HepG2 (cell line): ENCODE measurements around the gene TSGA10IP. TPM values are rescaled to one million over a fixed set of nuclear protein-coding genes. Genes with fewer than 3 reads are reported as not detected.

Experiments used
- ATAC-seq: fragments of 200-7000 bp; cut with Tn5 transposase; 3 replicates; pipeline ENCODE4 v1.9.1; 2020; ENCODE audit warnings: mild to moderate bottlenecking, moderate library complexity
- BruUV-seq: library from RNA; stranded (reverse); fragments of 400-500 nt; replicated peaks from 2 replicates; lab custom pipeline; 2021; lab: Mats Ljungman, UMichigan
- CTCF ChIA-PET: fragments of 300-600 bp; formaldehyde crosslinking; extraction: SDS; loops from one replicate; lab custom pipeline; 2021; ENCODE audit warnings: low total read pairs, inconsistent platforms, low intra/inter-chr PET ratio; lab: Yijun Ruan, JAX
- POLR2A ChIA-PET: fragments of 350-600 bp; sonication (Branson Sonifier 250); formaldehyde crosslinking; loops from one replicate; lab custom pipeline; 2020; ENCODE audit warnings: antibody characterized with exemption, inconsistent platforms; lab: Yijun Ruan, JAX
- DNase-seq: peaks from one replicate; pipeline ENCODE4 v3.0.0-alpha.2; 2015; ENCODE audit warnings: low spot score
- FAIRE-seq: peaks from 3 replicates; lab custom pipeline; 2011; peaks lifted over from hg19 to GRCh38; lab: Jason Lieb, UNC
- H2AFZ ChIP-seq: one replicate; pipeline ENCODE4 v1.6.1; 2011; ENCODE audit warnings: low read length, inconsistent platforms
- H3K27ac ChIP-seq: fragments of 300-600 bp; 3 replicates; pipeline ENCODE4 v1.8.0; 2011; ENCODE audit warnings: mixed run types, mild to moderate bottlenecking, mixed read lengths, low read length, inconsistent platforms; ENCODE audit not compliant: insufficient read depth; ENCODE audit errors: extremely low read length
- H3K27me3 ChIP-seq, 2 experiments: fragments of 200-600 bp in 1 of 2; 2 replicates in 1 of 2; 3 replicates in 1 of 2; pipeline versions ENCODE4 v1.6.0 to v1.8.0; 2011; ENCODE audit warnings: low read length in 2 of 2, mild to moderate bottlenecking in 2 of 2, moderate library complexity in 2 of 2, inconsistent platforms in 1 of 2; ENCODE audit not compliant: insufficient read depth in 2 of 2, control insufficient read depth in 1 of 2
- H3K36me3 ChIP-seq, 2 experiments: fragments of 200-600 bp in 1 of 2; replicated peaks in 1 of 2; 2 replicates in 1 of 2; 3 replicates in 1 of 2; pipeline versions ENCODE4 v1.5.1 to v1.8.0; 2011; ENCODE audit warnings: low read length in 2 of 2, inconsistent platforms in 1 of 2; ENCODE audit not compliant: insufficient read depth in 2 of 2, control insufficient read depth in 1 of 2
- H3K4me1 ChIP-seq: 2 replicates; pipeline ENCODE4 v1.5.1; 2012; ENCODE audit warnings: low read length, inconsistent platforms; ENCODE audit not compliant: insufficient read depth
- H3K4me2 ChIP-seq: 2 replicates; pipeline ENCODE4 v1.6.0; 2011; ENCODE audit warnings: low read depth, low read length, inconsistent platforms
- H3K4me3 ChIP-seq, 3 experiments: fragments of 200-600 bp in 1 of 3; sonication (generic), shearing (Covaris generic) in 1 of 3; replicated peaks in 1 of 3; 2 replicates each; pipeline ENCODE4 v1.5.1; 2011 to 2016; ENCODE audit warnings: low read length in 3 of 3, inconsistent platforms in 2 of 3, low read depth in 2 of 3, mild to moderate bottlenecking in 2 of 3, control low read depth in 1 of 3, mixed read lengths in 1 of 3; ENCODE audit not compliant: insufficient read depth in 1 of 3
- H3K79me2 ChIP-seq: one replicate; pipeline ENCODE4 v1.6.1; 2011; ENCODE audit warnings: low read length, inconsistent platforms; ENCODE audit not compliant: insufficient read depth
- H3K9ac ChIP-seq: 2 replicates; pipeline ENCODE4 v1.6.0; 2011; ENCODE audit warnings: mild to moderate bottlenecking, low read depth, low read length, inconsistent platforms; ENCODE audit not compliant: insufficient read depth
- H3K9me3 ChIP-seq: 2 replicates; pipeline ENCODE4 v1.5.1; 2012; ENCODE audit warnings: mild to moderate bottlenecking, low read length
- H4K20me1 ChIP-seq: 2 replicates; pipeline ENCODE4 v1.6.0; 2011; ENCODE audit warnings: inconsistent platforms, mild to moderate bottlenecking, low read length, moderate library complexity; ENCODE audit not compliant: insufficient read depth
- DMAP1 ChIP-seq: IDR thresholded peaks from 2 replicates; pipeline ENCODE4 v1.6.1; 2016
- ELK4 ChIP-seq: sonication (generic); formaldehyde crosslinking; IDR thresholded peaks from 2 replicates; pipeline ENCODE4 v1.9.0; 2021; ENCODE audit warnings: missing genetic modification reagents, borderline replicate concordance
- FOXJ3 ChIP-seq: sonication (generic); formaldehyde crosslinking; IDR thresholded peaks from 2 replicates; pipeline ENCODE4 v1.4.0; 2020; ENCODE audit warnings: missing genetic modification reagents, mild to moderate bottlenecking, borderline replicate concordance
- HINFP ChIP-seq: sonication (generic); formaldehyde crosslinking; IDR thresholded peaks from 2 replicates; pipeline ENCODE4 v1.4.0; 2020; ENCODE audit warnings: low read depth, mild to moderate bottlenecking, missing genetic modification reagents
- HNF4G ChIP-seq, 2 experiments: sonication (generic) in 1 of 2; formaldehyde crosslinking in 1 of 2; IDR thresholded peaks; 2 replicates each; pipeline versions ENCODE4 v1.4.0 to v1.6.1; 2011 to 2020; ENCODE audit warnings: borderline replicate concordance in 2 of 2, low read depth in 2 of 2, mild to moderate bottlenecking in 2 of 2, low read length in 1 of 2, missing genetic modification reagents in 1 of 2, moderate library complexity in 1 of 2
- IKZF5 ChIP-seq: IDR thresholded peaks from 2 replicates; pipeline ENCODE4 v1.6.1; 2018; ENCODE audit warnings: missing genetic modification reagents, mild to moderate bottlenecking, missing compliant biosample characterization
- ISL2 ChIP-seq: sonication (generic); formaldehyde crosslinking; IDR thresholded peaks from 2 replicates; pipeline ENCODE4 v1.5.0; 2020; ENCODE audit warnings: missing genetic modification reagents
- ISX ChIP-seq: sonication (generic); formaldehyde crosslinking; conservative IDR thresholded peaks from 2 replicates; pipeline ENCODE4 v1.5.0; 2020; ENCODE audit warnings: missing genetic modification reagents
- KMT2B ChIP-seq: IDR thresholded peaks from 2 replicates; pipeline ENCODE4 v1.6.1; 2016; ENCODE audit warnings: missing genetic modification reagents, missing compliant biosample characterization
- RBAK ChIP-seq: sonication (generic); formaldehyde crosslinking; IDR thresholded peaks from 2 replicates; pipeline ENCODE4 v1.5.1; 2020; ENCODE audit warnings: mild to moderate bottlenecking, missing genetic modification reagents
- ZBTB34 ChIP-seq: sonication (generic); formaldehyde crosslinking; IDR thresholded peaks from 2 replicates; pipeline ENCODE4 v1.8.0; 2022; ENCODE audit warnings: mild to moderate bottlenecking, missing genetic modification reagents
- ZFP41 ChIP-seq: sonication (generic); formaldehyde crosslinking; IDR thresholded peaks from 2 replicates; pipeline ENCODE4 v1.4.0; 2020; ENCODE audit warnings: mild to moderate bottlenecking, missing genetic modification reagents, borderline replicate concordance
- ZKSCAN1 ChIP-seq: fragments of 150-350 bp; IDR thresholded peaks from 2 replicates; pipeline ENCODE4 v1.6.1; 2014; ENCODE audit warnings: low read length
- ZNF362 ChIP-seq: sonication (generic); formaldehyde crosslinking; IDR thresholded peaks from 2 replicates; pipeline ENCODE4 v1.4.0; 2020; ENCODE audit warnings: missing genetic modification reagents, mild to moderate bottlenecking, borderline replicate concordance
- ZNF563 ChIP-seq: sonication (generic); formaldehyde crosslinking; IDR thresholded peaks from 2 replicates; pipeline ENCODE4 v1.8.0; 2022; ENCODE audit warnings: mild to moderate bottlenecking, moderate library complexity, missing genetic modification reagents
- ZNF580 ChIP-seq: IDR thresholded peaks from 2 replicates; pipeline ENCODE4 v1.6.1; 2016; ENCODE audit warnings: low read depth, borderline replicate concordance
- ZNF749 ChIP-seq: sonication (generic); formaldehyde crosslinking; IDR thresholded peaks from 2 replicates; pipeline ENCODE4 v1.8.0; 2022; ENCODE audit warnings: mild to moderate bottlenecking, missing genetic modification reagents, moderate library complexity, borderline replicate concordance
- WGBS: methylation state at CpG from one replicate; pipeline ENCODE4 v1.1.6; 2017; ENCODE audit warnings: low lambda C conversion rate; 5-methylcytosine and 5-hydroxymethylcytosine counted together
- in situ Hi-C: cut with HindIII; loops from 2 replicates; pipeline ENCODE4 v1.10.0; 2017; ENCODE audit warnings: low pct_unique_long_range_greater_than_20kb; ENCODE audit not compliant: extremely low pct_ligation_motif_present
- intact Hi-C: fragments of 100-400 bp; cut with micrococcal nuclease; formaldehyde crosslinking; loops from one replicate; pipeline ENCODE4 v1.10.0; 2022; ENCODE audit not compliant: unreplicated experiment
- polyA plus RNA-seq, 8 experiments: library from polyadenylated mRNA; depleted of rRNA in 3 of 8; stranded (reverse) in 7 of 8; unstranded in 1 of 8; fragments of >200 nt; fragmentation: Illumina TruSeq in 4 of 8; extraction: Trizol in 4 of 8; gene quantifications; 2 replicates each; pipeline versions ENCODE4 v1.2.1 to v1.2.3, GENCODE V29; 2011 to 2016; ENCODE audit warnings: low read depth in 4 of 8, missing spikeins in 1 of 8, mixed read lengths in 1 of 8; ENCODE audit not compliant: insufficient read depth in 1 of 8
- total RNA-seq, 5 experiments: library from RNA; depleted of rRNA; stranded (reverse); fragments of >200 nt; fragmentation: Illumina TruSeq; extraction: Trizol; gene quantifications; 2 replicates each; pipeline ENCODE4 v1.2.3, GENCODE V29; 2016; ENCODE audit warnings: low read depth in 1 of 5

The TSGA10IP gene
- total and polyA plus RNA-seq, 2 of the 13 experiments (the other 11 are each of a cell fraction or from before 2014, with no cell fraction given) = not detected

GRCh38 chr11:65983589-65983987, 38.3 kb downstream of the TSGA10IP start:
- Histone ChIP-seq H3K4me3 (peak overlapping the region in 1 of 3 experiments; percentile 23; a peak in 1 of 6 replicates), H3K79me2 (no peaks in the 10 kb centered on the region), H3K9me3 (no peaks in the 10 kb centered on the region), H3K4me2 (peak overlapping the region; percentile 20), H3K4me1 (peaks cover 15% of the 10 kb centered on the region), H4K20me1 (no peaks in the 10 kb centered on the region), H3K27me3 (no peaks in the 10 kb centered on the region; a peak in 1 of 5 replicates), H3K36me3 (0 out of 5 replicates have a peak, but pooled peaks cover 2 to 6% of the 10 kb centered on the region in 2 experiments), H3K9ac (no peak overlapping the region), H2AFZ (no peak overlapping the region), H3K27ac (no peak overlapping the region)
- ATAC-seq (no peak; the same call in none of the 3 replicates), DNase-seq (no peak), FAIRE-seq (no peak)
- POLR2A ChIA-PET = no interaction called here
- WGBS = 62% methylated on average over 3 of the region's 5 CpGs
- no peak for TF ChIP-seq ISX
- no peak for TF ChIP-seq DMAP1 (CRISPR knock-in tag)
- TF ChIP-seq ELK4 (CRISPR knock-in tag) = no peak
- TF ChIP-seq ZNF563 (CRISPR knock-in tag) = no peak
- no peak for TF ChIP-seq FOXJ3 (CRISPR knock-in tag)
- TF ChIP-seq HINFP (CRISPR knock-in tag) = no peak
- TF ChIP-seq IKZF5 = no peak
- no peak for TF ChIP-seq ISL2 (CRISPR knock-in tag)
- no peak for TF ChIP-seq RBAK (CRISPR knock-in tag)
- TF ChIP-seq ZNF580 (CRISPR knock-in tag) = no peak
- TF ChIP-seq ZNF362 (CRISPR knock-in tag) = no peak
- TF ChIP-seq ZKSCAN1 = no peak
- TF ChIP-seq ZNF749 (CRISPR knock-in tag) = no peak
- TF ChIP-seq ZBTB34 (CRISPR knock-in tag) = no peak
- no peak for TF ChIP-seq ZFP41 (CRISPR knock-in tag)
- no peak for TF ChIP-seq HNF4G (IDR thresholded peaks at IDR 0.05; ENCODE audit: borderline replicate concordance, low read depth, low read length)
- TF ChIP-seq HNF4G (CRISPR knock-in tag; IDR thresholded peaks at IDR 0.05; ENCODE audit: borderline replicate concordance, low read depth) = no peak
- TF ChIP-seq KMT2B (CRISPR knock-in tag) = no peak
- in situ Hi-C loops (loop anchor here (10.0 kb wide), 1 partner anchor 269 kb away; the partner anchor contains the start of gene KAT5), intact Hi-C loops (no loop called here)
- no TSS peak for BruUV-seq
- CTCF ChIA-PET = no interaction called here
